HG03460 (cell line): ENCODE results near the gene SLC29A3.

Experiments
- ATAC-seq: cut with Tn5 transposase; IDR thresholded peaks from one replicate; pipeline ENCODE4 v1.9.1; 2021; ENCODE audit not compliant: unreplicated experiment

The SLC29A3 gene

DNA sequence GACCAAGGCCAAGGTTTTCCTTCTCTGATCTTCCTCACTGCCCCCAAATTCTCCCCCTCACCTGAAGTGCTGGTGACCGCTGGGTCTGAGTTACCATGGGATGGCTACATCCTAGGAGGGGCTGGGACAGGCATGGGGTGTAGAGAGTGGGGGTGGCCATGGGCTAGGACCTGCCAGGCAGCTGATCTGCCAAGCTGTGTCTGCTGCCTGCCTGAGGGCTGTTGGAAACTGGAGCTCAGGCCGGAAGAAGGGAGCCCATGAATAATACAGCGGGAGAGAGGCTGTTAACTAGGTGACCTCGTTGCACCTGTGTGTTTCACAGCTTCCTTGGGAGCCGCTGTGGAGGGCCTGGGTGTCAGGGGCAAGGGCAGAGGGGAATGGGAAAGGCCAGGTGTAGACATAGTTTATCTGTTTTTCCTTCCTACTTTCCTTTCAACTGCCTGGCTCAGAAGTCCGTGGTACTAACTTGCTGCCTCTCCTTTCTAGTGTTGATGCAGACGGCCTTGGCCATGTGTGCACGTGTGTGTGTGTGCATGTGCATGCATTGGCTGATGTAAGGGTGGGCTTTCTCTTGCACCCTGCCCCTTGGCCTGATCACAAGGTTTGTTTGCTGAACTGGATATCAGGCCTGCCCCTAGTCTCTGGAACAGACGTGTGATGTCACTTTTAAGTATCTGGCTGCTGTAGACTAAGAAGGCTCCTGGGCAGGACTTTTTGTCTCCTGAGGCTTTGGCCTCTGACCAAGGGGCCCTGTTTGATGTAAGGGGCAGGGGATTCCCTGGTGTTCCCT, 89.6 kb downstream of the SLC29A3 start:
- no peak for ATAC-seq

DNA sequence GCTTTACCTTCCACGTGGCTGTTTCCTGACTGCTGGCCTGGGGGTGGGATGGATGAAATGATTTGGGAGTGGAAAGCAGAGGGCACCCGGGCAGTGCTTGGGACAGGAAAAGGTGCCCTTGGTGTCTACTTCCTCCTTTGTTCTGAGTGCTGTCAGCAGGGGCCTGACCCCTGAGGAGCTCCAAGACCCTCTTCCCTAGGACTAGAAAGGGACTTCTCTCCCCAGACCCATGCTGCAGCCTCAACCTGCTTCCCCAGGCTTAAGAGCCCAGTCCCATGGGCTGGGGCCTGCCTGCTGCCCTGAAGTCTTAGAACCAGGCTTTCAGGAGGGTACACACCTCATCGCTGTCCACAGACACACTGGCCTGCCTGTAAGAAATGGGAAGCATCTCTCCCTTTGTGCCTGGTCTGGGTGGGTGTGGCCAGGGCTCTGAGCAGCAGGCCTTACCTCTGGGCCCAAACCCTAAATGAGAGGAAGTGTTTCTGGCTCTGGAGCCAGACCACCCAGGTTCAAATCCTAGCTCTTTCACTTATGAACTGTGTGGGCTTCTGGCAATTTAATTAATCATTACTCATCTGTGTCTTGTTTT, 90.6 kb downstream of the SLC29A3 start:
- ATAC-seq = no peak
